Vagina (tissue), 2 donors: ENCODE results near the gene FAM156B. TPM values are rescaled to one million over a fixed set of nuclear protein-coding genes. Genes with fewer than 3 reads are reported as not detected.
"Not testable (repeated sequence)": the region's sequence is repeated elsewhere in the genome, so short reads cannot be mapped to it uniquely, and the experiment has no call there.

Source experiments
- DNase-seq, 2 donors: peaks; one replicate each; pipeline ENCODE4 v3.0.0-alpha.2; 2017; ENCODE audit errors: extremely low spot score in 2 of 2
- H3K27ac ChIP-seq: fragments of 200-600 bp; sonication (generic); one replicate; pipeline ENCODE4 v1.5.1; 2019
- H3K27me3 ChIP-seq: fragments of 200-600 bp; sonication (generic); one replicate; pipeline ENCODE4 v1.5.1; 2019
- H3K36me3 ChIP-seq, 2 donors: fragments of 200-600 bp; sonication (generic); one replicate each; pipeline ENCODE4 v1.5.1; 2017 to 2019
- H3K4me1 ChIP-seq: fragments of 200-600 bp; sonication (generic); one replicate; pipeline ENCODE4 v1.5.1; 2019
- H3K4me3 ChIP-seq, 2 donors: fragments of 200-600 bp; sonication (generic); 1 replicate in 1 of 2; 2 replicates in 1 of 2; pipeline ENCODE4 v1.5.1; 2016 to 2019
- H3K9me3 ChIP-seq: fragments of 200-600 bp; sonication (generic); one replicate; pipeline ENCODE4 v1.5.1; 2019
- POLR2A ChIP-seq, 2 donors: fragments of 450-650 bp; IDR thresholded peaks; one replicate each; pipeline ENCODE4 v1.6.1; 2017; ENCODE audit warnings: antibody characterized with exemption in 2 of 2, mild to moderate bottlenecking in 2 of 2, moderate library complexity in 2 of 2
- POLR2AphosphoS5 ChIP-seq, 2 donors: sonication (generic); formaldehyde crosslinking; IDR thresholded peaks; one replicate each; pipeline ENCODE4 v1.9.0; 2017; ENCODE audit warnings: antibody characterized with exemption in 2 of 2, mild to moderate bottlenecking in 2 of 2, low read depth in 1 of 2; ENCODE audit not compliant: insufficient read depth in 1 of 2
- intact Hi-C: fragments of 100-400 bp; cut with DNase I; formaldehyde crosslinking; loops from one replicate; pipeline ENCODE4 v1.15.1; 2023
- total RNA-seq: library from RNA; depleted of rRNA; stranded (reverse); fragments of >200 nt; gene quantifications from one replicate; pipeline ENCODE4 v1.2.3, GENCODE V29; 2016
- TF ChIP-seq, protein P1 (sequence below), 3 experiments: fragments of 450-650 bp in 2 of 3; fragments of 200-600 bp in 1 of 3; sonication (generic) in 1 of 3; IDR thresholded peaks; one replicate each; pipeline ENCODE4 v1.5.1; 2017 to 2019; ENCODE audit warnings: antibody characterized with exemption in 3 of 3, mild to moderate bottlenecking in 2 of 3, moderate library complexity in 2 of 3

FAM156B gene, protein sequence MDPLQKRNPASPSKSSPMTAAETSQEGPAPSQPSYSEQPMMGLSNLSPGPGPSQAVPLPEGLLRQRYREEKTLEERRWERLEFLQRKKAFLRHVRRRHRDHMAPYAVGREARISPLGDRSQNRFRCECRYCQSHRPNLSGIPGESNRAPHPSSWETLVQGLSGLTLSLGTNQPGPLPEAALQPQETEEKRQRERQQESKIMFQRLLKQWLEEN
- 18.7 TPM for total RNA-seq

DNA sequence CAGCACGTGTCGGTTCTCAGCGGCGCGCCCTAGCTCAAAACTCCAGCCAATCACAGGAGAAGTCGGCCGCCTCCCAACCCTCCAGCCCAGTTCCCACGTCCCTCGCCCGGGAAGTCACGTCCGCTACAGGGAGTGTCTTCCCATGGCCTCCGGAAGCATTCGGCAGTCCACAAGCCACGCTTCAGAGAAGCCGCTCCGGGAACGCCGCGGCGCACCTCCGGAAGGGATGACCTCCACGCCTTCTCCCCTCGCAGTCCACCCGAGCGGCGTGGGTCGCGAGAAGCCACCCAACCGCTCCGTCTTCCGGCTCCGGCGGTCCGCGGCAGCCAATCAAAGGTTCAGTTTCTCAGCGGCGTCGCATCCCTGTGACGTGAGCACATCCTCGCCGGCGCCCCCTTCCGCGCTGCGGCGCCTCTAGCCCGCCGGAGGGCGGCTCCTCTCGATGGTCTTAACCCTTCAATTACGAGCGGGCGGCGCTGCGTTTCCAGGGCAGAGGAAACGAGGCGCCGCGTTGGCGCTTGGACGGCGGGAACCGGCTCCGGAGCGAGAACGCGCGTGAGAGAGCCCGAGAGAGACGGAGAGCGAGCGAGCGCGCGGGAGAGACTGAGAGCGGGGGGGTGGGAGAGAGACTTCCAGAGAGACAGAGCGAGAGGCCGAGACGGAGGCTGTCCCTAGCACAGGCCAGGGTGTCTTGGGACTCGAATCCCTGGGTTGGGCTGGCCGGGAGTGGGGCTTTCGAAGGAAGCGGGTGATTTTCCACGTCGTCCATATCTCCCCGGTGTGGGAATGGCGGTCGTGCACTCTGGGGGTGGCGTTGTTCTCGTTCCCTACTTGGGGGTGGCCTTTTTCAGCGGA lies at the start of gene FAM156B:
Gene FAM156B, plus strand, starts transcription at position 476 of the 855 bp plus-strand sequence. CDS start 9,896 bp downstream, outside the sequence.
- DNase-seq, H3K9me3 ChIP-seq, H3K4me3 ChIP-seq, H3K4me1 ChIP-seq, intact Hi-C loops, H3K27ac ChIP-seq, H3K27me3 ChIP-seq, H3K36me3 ChIP-seq: not testable (repeated sequence)

DNA sequence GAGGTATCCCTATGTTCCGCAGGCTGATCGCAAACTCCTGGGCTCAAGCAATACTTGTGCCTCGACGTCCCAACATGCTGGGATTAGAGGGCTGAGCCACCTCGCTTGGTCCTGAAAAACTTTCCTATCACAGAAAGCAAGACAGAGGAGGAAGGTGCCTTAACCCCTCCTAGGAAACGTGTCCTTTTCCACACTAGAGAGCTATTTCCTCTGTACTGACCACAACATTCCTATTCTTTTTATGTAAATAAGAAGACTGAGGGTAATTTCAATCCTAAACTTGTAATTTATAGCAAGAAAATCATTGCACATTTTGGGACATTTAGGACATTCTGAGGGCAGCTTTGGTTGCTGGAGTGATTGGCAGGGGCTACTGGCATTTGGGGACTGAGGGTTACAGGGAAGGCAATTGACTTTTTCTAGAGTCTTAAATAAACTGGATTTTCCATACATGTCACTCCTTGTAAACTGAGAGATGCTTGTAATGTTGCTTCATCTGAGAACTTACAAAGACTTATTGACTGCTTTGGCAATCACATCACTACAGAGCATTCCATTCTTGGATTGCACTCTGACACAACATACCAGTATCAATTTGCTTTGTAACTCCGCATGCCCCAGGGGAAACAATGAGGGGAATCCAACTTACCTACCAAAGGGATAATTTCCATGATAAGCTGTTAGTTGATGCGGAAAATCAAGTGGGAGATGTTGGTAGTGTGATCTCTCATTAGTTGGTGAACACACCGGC lies 44.8 kb upstream of the FAM156B start:
- H3K27me3 ChIP-seq: no peaks in the 10 kb centered on the region
- H3K9me3 ChIP-seq: no peaks in the 10 kb centered on the region
- H3K4me1 ChIP-seq: no peaks in the 10 kb centered on the region
- H3K27ac ChIP-seq: no peak overlapping the region
- H3K4me3 ChIP-seq: no peak overlapping the region
- no peak for TF ChIP-seq POLR2A (IDR thresholded peaks at IDR 0.05)
- TF ChIP-seq POLR2AphosphoS5 (IDR thresholded peaks at IDR 0.05; ENCODE audit: insufficient read depth in 1 of 2, low read depth in 1 of 2): no peak
- DNase-seq: no peak
- intact Hi-C loops: no loop called here
- no peaks in the 10 kb centered on the region for H3K36me3 ChIP-seq

DNA sequence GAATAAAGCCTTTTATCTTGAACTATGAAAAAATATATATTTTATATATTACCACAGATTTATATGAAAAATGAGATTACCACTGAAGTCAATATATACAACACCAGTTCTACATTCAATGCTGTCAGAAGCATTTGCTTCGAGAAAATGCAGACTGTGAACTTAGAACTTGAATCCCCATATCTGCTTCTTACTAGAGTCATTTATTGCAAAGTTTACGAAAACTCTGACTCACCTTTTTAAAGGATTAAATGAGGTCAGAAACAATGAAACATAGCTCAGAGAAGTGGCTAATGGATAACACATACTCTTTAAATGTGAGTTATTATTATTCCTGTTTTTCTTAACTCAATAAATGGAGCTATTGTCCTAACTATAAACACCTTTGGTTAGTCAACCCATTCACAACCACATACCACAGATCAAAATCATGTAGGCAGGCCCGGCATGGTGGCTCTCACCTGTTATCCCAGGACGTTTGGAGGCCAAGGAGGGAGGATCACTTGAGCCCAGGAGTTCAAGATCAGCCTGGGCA lies 40.1 kb upstream of the FAM156B start:
- H3K27me3 ChIP-seq, intact Hi-C loops, H3K4me3 ChIP-seq, DNase-seq, H3K27ac ChIP-seq, H3K4me1 ChIP-seq, H3K9me3 ChIP-seq, H3K36me3 ChIP-seq: not testable (repeated sequence)

DNA sequence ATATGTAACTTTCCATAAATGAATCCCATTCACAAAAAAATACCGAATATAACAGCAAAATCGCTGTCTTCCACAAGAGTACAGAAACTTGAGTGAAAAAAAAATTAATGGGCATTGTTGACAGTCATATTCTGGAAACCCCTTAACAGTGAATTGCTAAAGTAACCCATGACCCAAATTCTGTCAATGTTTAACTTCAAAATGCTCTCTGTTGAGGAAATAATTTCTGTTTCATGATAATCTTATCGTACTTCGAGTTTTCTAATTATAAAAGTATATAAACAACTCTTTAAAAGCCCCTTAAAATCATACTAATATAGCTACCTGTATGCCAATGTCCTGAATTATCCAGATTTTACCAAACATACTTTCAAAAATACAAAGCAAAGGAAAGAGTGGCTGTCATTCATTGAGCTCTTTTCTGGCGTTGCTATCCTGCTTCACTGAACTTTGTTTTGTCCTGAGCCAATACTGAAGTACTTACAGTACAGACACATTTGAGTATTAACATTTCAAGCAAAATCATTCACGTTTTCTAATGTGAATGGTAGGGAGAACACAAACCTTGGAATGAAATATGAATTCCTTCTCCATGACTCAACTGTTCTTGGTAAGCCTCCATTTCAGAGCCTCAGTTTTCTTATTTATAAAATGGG lies 31.7 kb upstream of the FAM156B start:
- Histone ChIP-seq H3K27me3 (no peaks in the 10 kb centered on the region), H3K9me3 (no peaks in the 10 kb centered on the region), H3K4me1 (no peaks in the 10 kb centered on the region), H3K27ac (no peak overlapping the region), H3K36me3 (no peaks in the 10 kb centered on the region), H3K4me3 (no peak overlapping the region)
- no peak for TF ChIP-seq POLR2A (IDR thresholded peaks at IDR 0.05)
- TF ChIP-seq, protein P1, sequence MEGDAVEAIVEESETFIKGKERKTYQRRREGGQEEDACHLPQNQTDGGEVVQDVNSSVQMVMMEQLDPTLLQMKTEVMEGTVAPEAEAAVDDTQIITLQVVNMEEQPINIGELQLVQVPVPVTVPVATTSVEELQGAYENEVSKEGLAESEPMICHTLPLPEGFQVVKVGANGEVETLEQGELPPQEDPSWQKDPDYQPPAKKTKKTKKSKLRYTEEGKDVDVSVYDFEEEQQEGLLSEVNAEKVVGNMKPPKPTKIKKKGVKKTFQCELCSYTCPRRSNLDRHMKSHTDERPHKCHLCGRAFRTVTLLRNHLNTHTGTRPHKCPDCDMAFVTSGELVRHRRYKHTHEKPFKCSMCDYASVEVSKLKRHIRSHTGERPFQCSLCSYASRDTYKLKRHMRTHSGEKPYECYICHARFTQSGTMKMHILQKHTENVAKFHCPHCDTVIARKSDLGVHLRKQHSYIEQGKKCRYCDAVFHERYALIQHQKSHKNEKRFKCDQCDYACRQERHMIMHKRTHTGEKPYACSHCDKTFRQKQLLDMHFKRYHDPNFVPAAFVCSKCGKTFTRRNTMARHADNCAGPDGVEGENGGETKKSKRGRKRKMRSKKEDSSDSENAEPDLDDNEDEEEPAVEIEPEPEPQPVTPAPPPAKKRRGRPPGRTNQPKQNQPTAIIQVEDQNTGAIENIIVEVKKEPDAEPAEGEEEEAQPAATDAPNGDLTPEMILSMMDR (IDR thresholded peaks at IDR 0.05): no peak
- no peak for TF ChIP-seq POLR2AphosphoS5 (IDR thresholded peaks at IDR 0.05; ENCODE audit: insufficient read depth in 1 of 2, low read depth in 1 of 2)
- intact Hi-C loops: no loop called here
- no peak for DNase-seq

DNA sequence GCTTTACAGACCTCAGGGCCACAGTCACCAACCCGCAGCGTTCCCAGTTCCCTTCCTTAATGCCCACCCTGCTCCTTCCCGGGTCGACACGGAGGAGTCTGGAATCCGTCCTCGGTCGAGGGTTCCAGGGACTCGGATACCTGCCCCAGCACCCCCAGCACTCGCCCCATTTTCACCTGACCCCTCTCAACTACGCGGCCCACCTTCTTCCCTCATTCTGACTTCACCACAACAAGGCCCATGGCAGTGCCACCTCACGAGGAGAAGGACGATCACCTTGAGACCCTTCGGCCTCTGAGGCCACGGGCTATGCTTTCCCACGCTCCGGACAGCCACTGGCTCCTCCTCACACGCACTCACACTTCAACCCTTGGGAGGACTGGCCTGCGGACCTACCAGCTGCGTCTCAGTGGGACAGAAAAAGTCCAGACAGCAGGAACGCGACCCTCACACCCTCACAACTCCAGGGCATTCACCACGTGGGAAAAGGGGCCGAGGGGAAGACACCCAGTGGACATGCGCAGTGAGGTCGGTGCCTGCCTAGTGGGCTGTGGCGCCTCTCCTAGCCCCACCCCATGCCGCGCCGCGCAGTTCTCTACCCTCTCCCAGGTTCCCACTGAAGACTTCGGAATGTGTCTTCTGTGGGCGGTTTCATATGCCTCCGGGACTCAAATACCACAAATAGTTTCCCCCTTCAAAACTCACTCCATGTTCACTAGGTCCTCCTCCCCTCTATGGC lies 29.4 kb upstream of the FAM156B start, which contains the start of gene XAGE3:
Gene XAGE3, minus strand, starts transcription at position 474 of the 739 bp plus-strand sequence. CDS start 950 bp downstream, outside the sequence.
- Histone ChIP-seq H3K9me3 (no peaks in the 10 kb centered on the region), H3K27me3 (no peaks in the 10 kb centered on the region), H3K4me1 (no peaks in the 10 kb centered on the region), H3K4me3 (no peak within 1 kb of the TSS), H3K27ac (no peak within 1 kb of the TSS), H3K36me3 (no peaks in the 10 kb centered on the region)
- intact Hi-C loops: no loop called here
- TF ChIP-seq, protein P1 (IDR thresholded peaks at IDR 0.05): no peak
- TF ChIP-seq POLR2AphosphoS5 (IDR thresholded peaks at IDR 0.05; ENCODE audit: insufficient read depth in 1 of 2, low read depth in 1 of 2) (no peak), POLR2A (IDR thresholded peaks at IDR 0.05) (no peak)
- DNase-seq: no peak
